Subcutaneous abdominal adipose tissue (tissue), 5 donors: Measurements from ENCODE around the gene PSMD1.

ENCODE experiments used
- H3K27ac ChIP-seq: one replicate; pipeline ENCODE4 v1.7.0; 2013; ENCODE audit warnings: low read depth, mild to moderate bottlenecking, inconsistent platforms, low read length, moderate library complexity
- H3K27me3 ChIP-seq, 5 donors: one replicate each; pipeline ENCODE4 v1.7.0; 2013; ENCODE audit warnings: low read length in 5 of 5, inconsistent platforms in 1 of 5; ENCODE audit not compliant: control insufficient read depth in 5 of 5, insufficient read depth in 4 of 5
- H3K36me3 ChIP-seq, 5 donors: one replicate each; pipeline ENCODE4 v1.7.0; 2013; ENCODE audit warnings: low read length in 5 of 5; ENCODE audit not compliant: control insufficient read depth in 5 of 5, insufficient read depth in 5 of 5
- H3K4me1 ChIP-seq, 5 donors: one replicate each; pipeline ENCODE4 v1.7.0; 2013; ENCODE audit warnings: low read length in 5 of 5, mild to moderate bottlenecking in 3 of 5, moderate library complexity in 1 of 5; ENCODE audit not compliant: control insufficient read depth in 5 of 5, insufficient read depth in 5 of 5
- H3K4me3 ChIP-seq, 5 donors: one replicate each; pipeline ENCODE4 v1.7.0; 2013; ENCODE audit warnings: low read length in 5 of 5, low read depth in 1 of 5
- H3K9ac ChIP-seq, 5 donors: one replicate each; pipeline ENCODE4 v1.7.0; 2013; ENCODE audit warnings: low read length in 5 of 5, mild to moderate bottlenecking in 4 of 5, moderate library complexity in 3 of 5
- H3K9me3 ChIP-seq, 5 donors: one replicate each; pipeline ENCODE4 v1.7.0; 2013; ENCODE audit warnings: low read length in 5 of 5; ENCODE audit not compliant: control insufficient read depth in 5 of 5
- donor health status: healthy.
- donor health status: healthy.
- donor health status: healthy.
- donor health status: healthy.
- donor health status: healthy.

Gene PSMD1

GRCh38 chr2:231039821-231040364, 16.8 kb upstream of the PSMD1 start:
- Histone ChIP-seq H3K9me3 (no peaks in the 10 kb centered on the region), H3K4me3 (no peak overlapping the region), H3K9ac (no peak overlapping the region), H3K27ac (no peak overlapping the region), H3K36me3 (no peaks in the 10 kb centered on the region), H3K27me3 (peaks cover 9 to 39% (median 29%) of the 10 kb centered on the region in 5 donors), H3K4me1 (peaks cover 0 to 8% (median 3%) of the 10 kb centered on the region in 5 donors)

GRCh38 chr2:231041061-231041689, 15.5 kb upstream of the PSMD1 start:
- no peaks in the 10 kb centered on the region for H3K9me3 ChIP-seq
- peaks cover 0 to 8% (median 3%) of the 10 kb centered on the region in 5 donors for H3K4me1 ChIP-seq
- no peak overlapping the region for H3K27ac ChIP-seq
- no peak overlapping the region for H3K9ac ChIP-seq
- no peak overlapping the region for H3K4me3 ChIP-seq
- peaks cover 3 to 35% (median 25%) of the 10 kb centered on the region in 5 donors for H3K27me3 ChIP-seq
- no peaks in the 10 kb centered on the region for H3K36me3 ChIP-seq

DNA sequence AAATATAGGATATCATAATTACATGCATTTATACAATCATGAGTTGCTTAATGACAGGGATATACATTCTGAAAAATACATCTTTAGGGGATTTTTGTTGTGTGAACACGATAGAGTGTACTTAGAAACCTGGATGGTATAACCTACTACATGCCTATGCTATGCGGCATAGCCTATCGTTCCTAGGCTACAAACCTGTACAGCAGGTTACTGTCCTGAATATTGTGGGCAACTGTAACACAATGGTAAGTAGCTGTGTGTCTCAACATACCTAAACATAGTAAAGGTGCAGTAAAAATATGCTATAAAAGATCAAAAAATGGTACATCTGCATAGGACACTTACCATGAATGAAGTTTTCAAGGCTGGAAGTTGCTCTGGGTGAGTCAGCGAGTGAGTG, 12.9 kb upstream of the PSMD1 start:
- Histone ChIP-seq H3K36me3 (no peaks in the 10 kb centered on the region), H3K9ac (no peak overlapping the region), H3K9me3 (no peaks in the 10 kb centered on the region), H3K4me3 (no peak overlapping the region), H3K27ac (no peak overlapping the region), H3K27me3 (peaks cover 3 to 24% (median 17%) of the 10 kb centered on the region in 5 donors), H3K4me1 (peaks cover 0 to 4% (median 0%) of the 10 kb centered on the region in 5 donors)

DNA sequence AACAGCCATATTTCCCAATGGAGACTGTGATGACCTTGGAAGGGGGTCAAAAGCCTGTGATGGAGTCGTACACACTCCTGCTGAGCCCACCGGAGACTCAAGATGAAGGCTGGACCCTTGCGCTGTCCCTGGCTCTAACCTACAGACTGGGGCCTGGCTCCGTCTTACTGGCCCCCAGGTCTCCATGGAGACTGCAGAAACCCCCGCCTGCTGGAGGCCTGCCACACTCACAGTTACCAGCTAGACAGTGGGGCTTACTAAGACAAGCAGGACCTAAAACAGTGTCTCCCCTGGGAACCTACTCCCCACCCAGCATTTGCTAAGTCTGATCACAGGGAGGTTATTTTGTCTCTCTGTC, 9.8 kb upstream of the PSMD1 start:
- Histone ChIP-seq H3K4me1 (peaks cover 0 to 13% (median 10%) of the 10 kb centered on the region in 5 donors), H3K27ac (no peak overlapping the region), H3K36me3 (no peaks in the 10 kb centered on the region), H3K4me3 (no peak overlapping the region), H3K27me3 (peaks cover 0 to 7% (median 4%) of the 10 kb centered on the region in 5 donors), H3K9ac (peak overlapping the region in 1 of 5 donors; percentile 10), H3K9me3 (no peaks in the 10 kb centered on the region)

- H3K4me1 ChIP-seq, result peaks cover 2 to 17% (median 14%) of the 10 kb centered on the region in 5 donors
- peak overlapping the region in 1 of 5 donors; percentile 10 for H3K9ac ChIP-seq
- H3K27ac ChIP-seq, result no peak overlapping the region
- no peak overlapping the region for H3K4me3 ChIP-seq
- H3K9me3 ChIP-seq, result no peaks in the 10 kb centered on the region
- no peaks in the 10 kb centered on the region for H3K36me3 ChIP-seq
- peaks cover 0 to 7% (median 2%) of the 10 kb centered on the region in 5 donors for H3K27me3 ChIP-seq
Observed at GRCh38 chr2:231047274-231047922, 9.3 kb upstream of the PSMD1 start.

DNA sequence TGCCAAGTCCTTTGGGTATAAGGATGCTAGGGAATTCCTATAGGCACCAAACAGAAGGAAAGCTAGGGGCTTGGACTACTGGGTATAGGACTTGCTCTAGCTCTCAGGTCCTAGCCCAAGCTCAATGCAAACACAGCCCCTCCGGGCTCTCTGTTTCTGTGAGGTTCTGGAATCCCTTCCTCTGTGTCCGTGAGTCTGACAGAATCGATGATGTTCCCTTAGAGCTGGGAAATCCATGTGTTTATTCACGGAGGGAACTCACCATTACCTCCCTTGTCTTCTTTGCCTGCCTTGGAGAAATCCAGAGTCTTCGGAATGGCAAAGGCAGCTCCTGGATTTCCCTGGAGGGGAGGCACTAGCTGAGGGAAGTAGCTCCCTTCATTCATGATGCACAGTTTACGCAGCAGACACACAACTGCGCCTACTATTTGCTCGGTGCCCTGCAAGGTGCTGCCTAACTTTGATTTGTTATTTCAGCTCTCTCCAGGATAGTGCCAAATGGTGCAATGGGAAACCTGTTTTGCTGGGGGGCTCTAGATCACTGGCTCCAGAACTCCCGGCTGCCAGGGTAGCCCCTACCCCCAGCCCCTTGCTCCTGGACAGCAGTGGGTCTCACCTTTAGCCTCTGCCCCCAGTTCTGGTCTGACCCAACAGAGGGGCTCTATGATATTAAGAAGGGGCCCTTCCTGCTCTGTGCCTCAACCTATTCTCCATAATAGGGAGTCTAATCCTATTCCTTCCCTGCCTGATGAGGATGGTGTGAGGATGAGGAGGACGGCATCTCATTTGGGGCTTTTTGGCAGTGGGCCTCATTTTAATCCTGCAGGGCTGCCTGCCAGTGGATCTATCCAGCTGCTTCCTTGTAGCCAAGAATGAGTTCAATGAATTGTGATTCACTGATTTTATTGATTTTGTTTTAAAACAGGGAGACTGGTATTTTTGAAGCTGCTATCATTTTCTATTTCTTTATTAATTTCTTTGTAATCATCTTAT, 8.4 kb upstream of the PSMD1 start:
- Histone ChIP-seq H3K9ac (no peak overlapping the region), H3K27ac (no peak overlapping the region), H3K4me1 (peaks cover 2 to 23% (median 20%) of the 10 kb centered on the region in 5 donors), H3K36me3 (no peaks in the 10 kb centered on the region), H3K9me3 (no peaks in the 10 kb centered on the region), H3K27me3 (peaks cover 0 to 7% (median 0%) of the 10 kb centered on the region in 5 donors), H3K4me3 (no peak overlapping the region)

DNA sequence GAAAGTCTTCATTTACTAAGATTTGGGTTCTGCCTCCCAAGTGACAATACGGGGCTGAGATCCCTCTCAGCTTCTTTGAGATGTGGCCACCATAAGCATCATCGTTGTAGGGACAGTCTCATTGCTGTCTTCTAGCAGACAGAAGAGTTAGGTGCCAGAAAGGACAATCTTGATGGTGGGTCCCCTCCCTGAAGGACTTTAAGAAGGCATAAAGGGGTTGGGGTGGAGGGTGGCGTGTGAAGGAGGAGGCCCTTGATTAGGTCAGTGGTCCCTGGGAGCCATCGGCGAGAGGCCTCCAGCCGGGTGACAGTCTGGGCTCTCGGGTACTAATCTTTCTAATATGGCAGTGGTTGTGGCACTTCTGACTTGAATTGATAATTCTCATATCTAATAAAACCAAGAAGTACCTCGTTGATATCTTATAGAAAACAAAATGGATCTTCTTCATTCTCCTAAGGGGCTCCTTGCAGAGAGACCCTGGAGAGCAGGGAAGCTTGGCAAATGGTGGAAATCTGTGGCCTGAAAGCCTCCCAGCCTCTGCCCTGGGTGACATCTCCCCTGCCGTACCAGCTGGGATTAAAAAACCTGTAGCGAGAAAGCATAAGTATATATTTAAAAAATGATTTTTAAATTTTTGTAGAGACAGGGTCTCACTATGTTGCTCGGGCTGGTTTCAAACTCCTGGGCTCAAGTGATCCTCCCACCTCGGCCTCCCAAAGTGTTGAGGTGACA, 7.2 kb upstream of the PSMD1 start:
- Histone ChIP-seq H3K9ac (no peak overlapping the region), H3K27ac (no peak overlapping the region), H3K4me1 (peaks cover 2 to 24% (median 21%) of the 10 kb centered on the region in 5 donors), H3K4me3 (no peak overlapping the region), H3K36me3 (no peaks in the 10 kb centered on the region), H3K9me3 (no peaks in the 10 kb centered on the region), H3K27me3 (peaks cover 0 to 7% (median 0%) of the 10 kb centered on the region in 5 donors)

DNA sequence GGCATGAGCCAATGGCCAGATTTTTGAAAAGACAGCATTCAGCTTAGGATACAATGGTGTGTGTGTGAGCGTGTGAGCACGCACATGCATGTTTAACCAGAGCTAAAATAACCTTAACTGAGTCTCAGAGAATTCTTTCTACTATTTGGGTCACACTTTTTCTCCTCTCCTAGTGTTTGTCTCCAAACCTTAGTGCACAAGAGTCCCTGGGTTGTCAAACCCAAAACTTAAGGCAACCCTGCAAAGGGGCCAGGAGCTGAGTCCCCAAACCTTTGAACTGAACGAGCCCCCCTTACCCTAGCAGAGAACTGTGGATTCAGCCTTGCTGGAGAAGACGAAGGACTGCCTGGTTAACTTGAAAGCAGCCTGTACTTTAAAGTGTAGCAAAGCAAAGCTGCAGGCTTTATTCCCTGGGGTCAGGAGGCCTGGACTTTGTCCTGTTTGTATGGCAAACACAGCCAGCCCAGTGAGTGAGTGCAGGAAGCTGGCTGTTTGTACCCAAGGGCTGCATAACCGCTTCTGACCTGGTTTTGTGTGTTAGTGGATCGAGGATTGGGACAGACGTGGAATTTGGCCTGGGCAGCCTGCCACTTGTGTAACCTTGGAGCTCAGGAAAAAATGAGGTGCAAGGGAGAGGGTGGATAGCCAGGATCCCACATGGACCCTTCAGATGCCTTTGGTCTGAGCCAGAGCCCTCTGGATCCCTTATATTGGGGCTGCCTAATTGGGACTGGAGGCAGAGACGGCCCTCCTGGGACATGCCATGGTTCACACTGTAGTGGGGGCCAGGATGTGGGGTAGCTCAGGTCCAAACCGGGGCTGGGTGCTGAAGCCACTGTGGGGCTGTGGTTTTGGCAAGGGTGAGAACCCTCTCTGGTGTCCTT, 6.4 kb upstream of the PSMD1 start:
- Histone ChIP-seq H3K27ac (no peak overlapping the region), H3K4me1 (peaks cover 2 to 24% (median 21%) of the 10 kb centered on the region in 5 donors), H3K36me3 (no peaks in the 10 kb centered on the region), H3K9me3 (no peaks in the 10 kb centered on the region), H3K27me3 (peaks cover 0 to 7% (median 0%) of the 10 kb centered on the region in 5 donors), H3K4me3 (no peak overlapping the region), H3K9ac (no peak overlapping the region)
